HEK293T (cell line): ENCODE data around the gene TAF9.

Experiments
- BHLHE40 ChIP-seq: fragments of 450-650 bp; IDR thresholded peaks from 2 replicates; pipeline ENCODE4 v1.6.1; 2016; ENCODE audit warnings: mild to moderate bottlenecking, moderate library complexity, borderline replicate concordance
- LEF1 ChIP-seq: fragments of 450-650 bp; IDR thresholded peaks from 2 replicates; pipeline ENCODE4 v1.6.1; 2017; ENCODE audit warnings: mild to moderate bottlenecking, borderline replicate concordance
- SP1 ChIP-seq: fragments of 450-650 bp; IDR thresholded peaks from 2 replicates; pipeline ENCODE4 v1.6.1; 2017
- ZNF384 ChIP-seq: fragments of 450-650 bp; IDR thresholded peaks from 2 replicates; pipeline ENCODE4 v1.6.1; 2016

DNA sequence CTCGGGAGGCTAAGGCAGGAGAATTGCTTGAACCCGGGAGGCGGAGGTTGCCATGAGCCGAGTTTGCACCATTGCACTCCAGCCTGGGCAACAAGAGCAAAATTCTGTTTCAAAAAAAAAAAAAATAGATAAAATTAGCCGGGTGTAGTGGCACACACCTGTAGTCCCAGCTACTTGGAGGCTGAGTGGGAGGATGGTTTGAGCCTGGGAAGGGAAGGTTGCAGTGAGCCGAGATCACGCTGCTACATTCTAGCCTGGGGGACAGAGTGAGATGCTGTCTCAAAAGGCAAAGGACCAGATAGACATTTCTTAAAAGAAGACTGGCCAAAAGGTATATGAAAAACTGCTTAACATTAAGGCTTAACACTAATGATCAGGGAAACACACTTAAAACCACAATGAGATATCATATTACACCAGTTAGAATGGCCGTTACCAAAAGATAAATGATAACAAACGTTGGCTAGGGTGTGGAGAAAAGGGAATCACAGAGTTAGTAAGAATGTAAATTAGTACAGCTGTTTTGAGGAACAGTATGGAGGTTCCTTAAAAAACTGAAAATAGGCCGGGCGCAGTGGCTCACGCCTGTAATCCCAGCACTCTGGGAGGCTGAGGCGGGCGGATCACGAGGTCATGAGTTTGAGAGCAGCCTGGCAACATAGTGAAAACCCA lies 35.5 kb upstream of the TAF9 start:
- no peak for TF ChIP-seq LEF1
- TF ChIP-seq SP1: no peak
- no peak for TF ChIP-seq BHLHE40
- TF ChIP-seq ZNF384: no peak
